Ascending aorta (tissue), 2 donors: ENCODE measurements around the gene SRPRA. TPM values are rescaled to one million over a fixed set of nuclear protein-coding genes. Genes with fewer than 3 reads are reported as not detected.

Experiments
- DNase-seq, 2 donors: peaks; one replicate each; pipeline ENCODE4 v3.0.0-alpha.2; 2019; ENCODE audit warnings: low spot score in 2 of 2
- H3K27ac ChIP-seq, 2 donors: fragments of 200-600 bp; sonication (generic); one replicate each; pipeline ENCODE4 v1.5.1; 2016 to 2017; ENCODE audit warnings: mild to moderate bottlenecking in 1 of 2
- H3K27me3 ChIP-seq: fragments of 200-600 bp; sonication (generic); one replicate; pipeline ENCODE4 v1.5.1; 2017
- H3K36me3 ChIP-seq, 2 donors: fragments of 200-600 bp; sonication (generic); one replicate each; pipeline ENCODE4 v1.5.1; 2016
- H3K4me1 ChIP-seq, 2 donors: fragments of 200-600 bp; sonication (generic); one replicate each; pipeline ENCODE4 v1.5.1; 2016 to 2017; ENCODE audit warnings: mild to moderate bottlenecking in 1 of 2
- H3K4me3 ChIP-seq, 2 donors: fragments of 200-600 bp; sonication (generic); one replicate each; pipeline ENCODE4 v1.5.1; 2016 to 2017; ENCODE audit warnings: mild to moderate bottlenecking in 1 of 2
- H3K9me3 ChIP-seq, 2 donors: fragments of 200-600 bp; sonication (generic); one replicate each; pipeline ENCODE4 v1.5.1; 2016
- CTCF ChIP-seq, 3 experiments: fragments of 200-600 bp in 2 of 3; fragments of 450-650 bp in 1 of 3; sonication (generic) in 2 of 3; IDR thresholded peaks; one replicate each; pipeline ENCODE4 v1.5.1; 2016 to 2019; ENCODE audit warnings: antibody characterized with exemption in 3 of 3, mild to moderate bottlenecking in 1 of 3, moderate library complexity in 1 of 3
- intact Hi-C: fragments of 100-400 bp; cut with DNase I; formaldehyde crosslinking; loops from one replicate; pipeline ENCODE4 v1.15.1; 2023
- total RNA-seq: library from RNA; depleted of rRNA; stranded (reverse); fragments of >200 nt; gene quantifications from one replicate; pipeline ENCODE4 v1.1.0, GENCODE V29; 2016

The SRPRA gene
- total RNA-seq, 1 donor from 2014 or later = 49.7 TPM

GRCh38 chr11:126254819-126255218 is 13.9 kb downstream of the SRPRA start:
- no peaks in the 10 kb centered on the region for H3K4me1 ChIP-seq
- peaks cover 4 to 16% of the 10 kb centered on the region in 2 donors for H3K36me3 ChIP-seq
- TF ChIP-seq CTCF (IDR thresholded peaks at IDR 0.05) = no peak
- H3K4me3 ChIP-seq = no peak overlapping the region
- no peak overlapping the region for H3K27ac ChIP-seq
- no peaks in the 10 kb centered on the region for H3K9me3 ChIP-seq
- DNase-seq = no peak
- intact Hi-C loops = no loop called here
- no peaks in the 10 kb centered on the region for H3K27me3 ChIP-seq

- H3K4me3 ChIP-seq = no peak overlapping the region
- intact Hi-C loops = no loop called here
- H3K27me3 ChIP-seq = no peaks in the 10 kb centered on the region
- no peak for DNase-seq
- H3K4me1 ChIP-seq = no peaks in the 10 kb centered on the region
- no peaks in the 10 kb centered on the region for H3K9me3 ChIP-seq
- no peak for TF ChIP-seq CTCF (IDR thresholded peaks at IDR 0.05)
- peaks cover 4 to 16% of the 10 kb centered on the region in 2 donors for H3K36me3 ChIP-seq
- no peak overlapping the region for H3K27ac ChIP-seq
Observed at GRCh38 chr11:126253265-126253664, 15.4 kb downstream of the SRPRA start.

GRCh38 chr11:126246636-126247035 is 22.1 kb downstream of the SRPRA start:
- Histone ChIP-seq H3K4me3 (no peak overlapping the region), H3K36me3 (peaks cover 14 to 21% of the 10 kb centered on the region in 2 donors), H3K27me3 (no peaks in the 10 kb centered on the region), H3K27ac (no peak overlapping the region), H3K4me1 (no peaks in the 10 kb centered on the region), H3K9me3 (no peaks in the 10 kb centered on the region)
- no peak for DNase-seq
- intact Hi-C loops = no loop called here
- TF ChIP-seq CTCF (IDR thresholded peaks at IDR 0.05) = no peak

- H3K27me3 ChIP-seq = no peaks in the 10 kb centered on the region
- H3K36me3 ChIP-seq = peaks cover 6 to 29% of the 10 kb centered on the region in 2 donors
- intact Hi-C loops = no loop called here
- H3K4me1 ChIP-seq = no peaks in the 10 kb centered on the region
- TF ChIP-seq CTCF (IDR thresholded peaks at IDR 0.05) = no peak
- no peak overlapping the region for H3K27ac ChIP-seq
- no peaks in the 10 kb centered on the region for H3K9me3 ChIP-seq
- H3K4me3 ChIP-seq = no peak overlapping the region
- DNase-seq = no peak
Observed at GRCh38 chr11:126233391-126233790, 35.3 kb downstream of the SRPRA start.

GRCh38 chr11:126232683-126233082 is 36.0 kb downstream of the SRPRA start:
- H3K36me3 ChIP-seq = peaks cover 6 to 22% of the 10 kb centered on the region in 2 donors
- H3K27ac ChIP-seq = no peak overlapping the region
- H3K4me3 ChIP-seq = no peak overlapping the region
- H3K4me1 ChIP-seq = no peaks in the 10 kb centered on the region
- intact Hi-C loops = no loop called here
- H3K9me3 ChIP-seq = no peaks in the 10 kb centered on the region
- H3K27me3 ChIP-seq = no peaks in the 10 kb centered on the region
- TF ChIP-seq CTCF (IDR thresholded peaks at IDR 0.05) = no peak
- no peak for DNase-seq
